Panc1 (cell line): ENCODE data around the gene NKAIN2.

Experiments used
- REST ChIP-seq, 2 experiments: IDR thresholded peaks; 2 replicates each; pipeline ENCODE4 v1.6.1; 2011 to 2012; ENCODE audit warnings: low read depth in 2 of 2, control low read depth in 1 of 2, low read length in 1 of 2, mild to moderate bottlenecking in 1 of 2, moderate library complexity in 1 of 2; ENCODE audit not compliant: insufficient read depth in 1 of 2
- SIN3A ChIP-seq: IDR thresholded peaks from 2 replicates; pipeline ENCODE4 v1.6.1; 2012; ENCODE audit warnings: low read depth, mild to moderate bottlenecking, low read length, moderate library complexity, borderline replicate concordance; ENCODE audit not compliant: insufficient read depth
- TF ChIP-seq, protein P1 (sequence below): fragments of 450-650 bp; IDR thresholded peaks from 2 replicates; pipeline ENCODE4 v1.5.1; 2017; ENCODE audit warnings: mild to moderate bottlenecking

GRCh38 chr6:124495665-124496190 lies 692.1 kb downstream of the NKAIN2 start:
- TF ChIP-seq, protein P1, sequence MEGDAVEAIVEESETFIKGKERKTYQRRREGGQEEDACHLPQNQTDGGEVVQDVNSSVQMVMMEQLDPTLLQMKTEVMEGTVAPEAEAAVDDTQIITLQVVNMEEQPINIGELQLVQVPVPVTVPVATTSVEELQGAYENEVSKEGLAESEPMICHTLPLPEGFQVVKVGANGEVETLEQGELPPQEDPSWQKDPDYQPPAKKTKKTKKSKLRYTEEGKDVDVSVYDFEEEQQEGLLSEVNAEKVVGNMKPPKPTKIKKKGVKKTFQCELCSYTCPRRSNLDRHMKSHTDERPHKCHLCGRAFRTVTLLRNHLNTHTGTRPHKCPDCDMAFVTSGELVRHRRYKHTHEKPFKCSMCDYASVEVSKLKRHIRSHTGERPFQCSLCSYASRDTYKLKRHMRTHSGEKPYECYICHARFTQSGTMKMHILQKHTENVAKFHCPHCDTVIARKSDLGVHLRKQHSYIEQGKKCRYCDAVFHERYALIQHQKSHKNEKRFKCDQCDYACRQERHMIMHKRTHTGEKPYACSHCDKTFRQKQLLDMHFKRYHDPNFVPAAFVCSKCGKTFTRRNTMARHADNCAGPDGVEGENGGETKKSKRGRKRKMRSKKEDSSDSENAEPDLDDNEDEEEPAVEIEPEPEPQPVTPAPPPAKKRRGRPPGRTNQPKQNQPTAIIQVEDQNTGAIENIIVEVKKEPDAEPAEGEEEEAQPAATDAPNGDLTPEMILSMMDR, result no peak
- TF ChIP-seq SIN3A, result no peak
- TF ChIP-seq REST (IDR thresholded peaks at IDR 0.05; ENCODE audit: insufficient read depth in 1 of 2, low read depth in 2 of 2, low read length in 1 of 2), result no peak
